ENCODE results near the gene RFC2. TPM values are rescaled to one million over a fixed set of nuclear protein-coding genes. Genes with fewer than 3 reads are reported as not detected.

The RFC2 gene
- total and polyA plus RNA-seq, 2 of the 8 experiments (the other 6 are each of a cell fraction or from before 2014, with no cell fraction given): 52.9 to 85.4 TPM

DNA sequence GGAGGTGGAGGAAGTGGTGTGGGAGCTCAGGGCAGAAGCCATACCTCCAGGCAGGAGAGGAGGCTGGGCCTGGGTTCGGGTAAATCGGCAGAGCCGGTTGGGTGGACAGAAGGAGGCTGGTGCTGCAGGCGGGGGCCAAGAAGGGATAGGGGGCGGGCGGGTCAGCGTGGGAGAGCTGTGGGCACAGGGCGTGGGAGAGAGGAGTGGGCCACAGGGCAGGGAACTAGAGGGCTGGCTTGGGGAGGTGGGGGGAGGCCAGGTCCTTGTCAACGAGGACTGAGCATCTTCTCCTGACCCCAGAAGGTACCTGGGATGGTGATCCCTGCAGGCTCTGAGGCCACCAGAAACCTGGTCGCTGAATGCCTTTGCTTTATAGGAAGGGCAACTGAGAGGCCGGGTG is 32.5 kb downstream of the RFC2 start (continued):
- no peak for TF ChIP-seq POU5F1 (IDR thresholded peaks at IDR 0.05; ENCODE audit: low read depth, low read length)
- no peak for TF ChIP-seq POLR2A (IDR thresholded peaks at IDR 0.05; ENCODE audit: control extremely low read depth in 1 of 2, low read depth in 2 of 2, low read length in 2 of 2)

Measured in H1 (cell line).